GM21367 (cell line): ENCODE measurements around the gene ZNF862.

ENCODE experiments used
- ATAC-seq: cut with Tn5 transposase; IDR thresholded peaks from one replicate; pipeline ENCODE4 v1.9.1; 2021; ENCODE audit not compliant: unreplicated experiment

ZNF862 gene

GRCh38 chr7:149839933-149840332, 1.8 kb downstream of the ZNF862 start:
- ATAC-seq: no peak

GRCh38 chr7:149843566-149843965, 5.4 kb downstream of the ZNF862 start:
- ATAC-seq: no peak

DNA sequence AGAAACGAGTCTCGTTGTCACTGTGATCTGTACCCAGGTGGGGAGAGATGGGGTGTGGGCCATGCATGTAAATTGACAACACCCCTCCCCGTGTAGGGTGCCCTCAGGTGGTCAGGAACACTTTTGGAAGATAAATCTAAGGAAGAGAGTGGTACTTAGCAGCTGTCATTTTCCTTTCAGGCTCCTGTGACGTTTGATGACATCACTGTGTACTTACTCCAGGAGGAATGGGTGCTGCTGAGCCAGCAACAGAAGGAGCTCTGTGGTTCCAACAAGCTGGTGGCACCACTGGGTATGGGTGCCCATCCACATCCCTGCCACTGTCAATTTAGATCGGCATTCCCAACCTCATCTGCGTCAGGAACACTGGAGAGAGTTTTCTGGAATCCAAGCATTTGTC, 6.3 kb downstream of the ZNF862 start:
- ATAC-seq: no peak

- no peak for ATAC-seq
Observed at GRCh38 chr7:149845257-149845980, 7.2 kb downstream of the ZNF862 start.

DNA sequence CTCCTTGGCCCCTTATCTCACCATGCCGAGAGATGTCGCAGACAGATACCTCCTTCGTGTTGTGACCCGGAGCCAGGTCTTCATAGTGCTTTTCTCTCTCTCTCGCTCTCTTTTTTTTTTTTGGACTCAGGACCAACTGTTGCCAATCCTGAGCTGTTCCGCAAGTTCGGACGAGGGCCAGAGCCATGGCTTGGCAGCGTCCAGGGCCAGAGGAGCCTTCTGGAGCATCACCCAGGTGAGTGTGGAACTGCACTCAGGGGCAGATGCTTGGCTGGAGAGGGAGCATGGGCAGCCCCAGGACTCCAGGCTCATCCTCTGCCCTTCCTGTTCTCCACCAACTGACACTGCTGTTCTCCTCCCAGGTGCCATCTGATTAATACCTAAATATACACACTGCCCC, 7.8 kb downstream of the ZNF862 start:
- ATAC-seq: no peak

DNA sequence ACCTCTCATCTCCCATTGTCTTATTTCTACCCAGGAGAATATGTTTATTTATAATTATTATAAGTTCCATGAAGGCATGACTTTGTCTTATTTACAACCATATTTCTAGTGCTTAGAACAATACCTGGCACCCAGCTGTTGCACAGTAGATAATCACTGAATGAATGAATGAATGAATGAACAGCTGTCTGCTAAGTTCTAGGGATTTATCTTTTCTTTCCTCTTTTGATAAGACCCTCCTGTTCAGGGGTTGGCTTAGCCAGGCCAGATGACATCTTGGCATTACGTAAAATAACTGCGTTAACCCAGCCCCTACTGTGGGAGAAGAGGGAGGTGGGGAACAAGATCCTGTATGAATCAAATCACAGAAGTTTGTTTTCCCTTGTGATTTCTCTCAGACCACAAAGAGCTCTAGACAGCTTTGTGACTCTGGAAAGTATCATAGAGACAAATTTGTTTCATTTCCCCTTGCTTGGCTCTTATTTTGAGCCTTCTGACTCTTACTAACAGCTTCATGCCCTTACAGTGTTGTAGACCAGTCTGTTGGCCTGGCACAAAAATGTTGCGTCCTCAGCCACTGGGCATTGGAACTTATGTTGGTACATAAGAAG, 8.4 kb downstream of the ZNF862 start:
- peak; percentile 84 for ATAC-seq

DNA sequence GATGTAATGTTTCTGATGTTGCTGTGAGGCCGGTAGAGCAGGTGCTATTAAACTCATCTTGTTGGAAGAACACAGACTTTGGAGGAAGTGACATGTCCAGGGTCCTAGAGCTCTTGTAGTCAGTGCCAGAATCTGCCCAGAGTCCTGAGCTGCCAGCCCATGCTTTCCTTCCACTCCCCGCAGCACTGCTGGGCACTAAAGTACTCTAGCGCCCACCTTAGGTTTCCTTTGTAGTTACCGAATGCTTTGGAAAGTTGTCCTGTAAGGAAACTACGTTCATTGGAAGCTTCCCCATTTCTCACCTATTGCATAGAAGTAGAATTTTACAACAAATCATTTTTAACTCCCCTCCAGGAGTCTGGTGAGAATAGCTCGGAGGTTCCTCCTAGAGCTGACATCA, 11.0 kb downstream of the ZNF862 start:
- ATAC-seq: no peak

- ATAC-seq: no peak
Observed at GRCh38 chr7:149850007-149850594, 11.9 kb downstream of the ZNF862 start.

DNA sequence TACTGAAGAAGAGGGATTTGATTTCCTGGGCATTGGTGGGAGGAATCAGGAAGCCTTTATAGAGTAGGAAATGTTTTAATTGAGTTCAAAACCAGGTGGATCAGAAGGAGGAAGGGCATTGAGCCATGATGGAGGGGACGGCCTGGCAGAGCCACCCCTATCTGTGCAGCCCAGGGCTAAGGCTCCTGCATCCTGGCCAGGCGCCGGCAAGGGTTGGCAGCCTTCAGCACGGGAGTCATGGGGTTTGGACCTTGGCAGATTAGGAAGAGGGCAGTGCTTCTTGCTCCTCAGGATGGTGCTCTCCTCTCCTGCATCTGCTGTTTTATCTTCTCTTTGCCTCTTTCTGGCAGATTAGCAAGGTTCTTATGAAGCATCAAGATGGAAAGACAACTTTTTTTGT, 12.5 kb downstream of the ZNF862 start:
- no peak for ATAC-seq

DNA sequence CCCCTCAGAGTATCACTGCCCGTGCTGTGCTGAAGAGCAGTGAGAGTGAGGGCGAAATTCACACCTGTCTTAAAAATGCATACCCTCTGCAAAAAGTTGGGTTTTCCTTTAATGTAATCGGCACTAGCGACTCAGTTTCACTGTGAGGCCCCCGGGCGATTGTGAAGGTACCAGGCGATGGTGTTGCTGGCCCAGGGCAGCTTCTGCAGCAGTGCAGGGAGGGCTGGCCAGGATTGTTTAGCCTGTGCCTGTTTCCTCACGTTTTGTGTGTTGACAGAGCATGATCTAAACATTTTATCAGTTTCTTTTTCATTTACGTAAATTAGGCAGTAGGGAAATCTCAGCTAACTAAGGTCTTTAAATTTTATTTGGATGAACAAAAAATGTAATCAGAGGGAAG, 13.3 kb downstream of the ZNF862 start:
- ATAC-seq: no peak

- ATAC-seq: no peak
Observed at GRCh38 chr7:149853157-149853556, 15.0 kb downstream of the ZNF862 start.

DNA sequence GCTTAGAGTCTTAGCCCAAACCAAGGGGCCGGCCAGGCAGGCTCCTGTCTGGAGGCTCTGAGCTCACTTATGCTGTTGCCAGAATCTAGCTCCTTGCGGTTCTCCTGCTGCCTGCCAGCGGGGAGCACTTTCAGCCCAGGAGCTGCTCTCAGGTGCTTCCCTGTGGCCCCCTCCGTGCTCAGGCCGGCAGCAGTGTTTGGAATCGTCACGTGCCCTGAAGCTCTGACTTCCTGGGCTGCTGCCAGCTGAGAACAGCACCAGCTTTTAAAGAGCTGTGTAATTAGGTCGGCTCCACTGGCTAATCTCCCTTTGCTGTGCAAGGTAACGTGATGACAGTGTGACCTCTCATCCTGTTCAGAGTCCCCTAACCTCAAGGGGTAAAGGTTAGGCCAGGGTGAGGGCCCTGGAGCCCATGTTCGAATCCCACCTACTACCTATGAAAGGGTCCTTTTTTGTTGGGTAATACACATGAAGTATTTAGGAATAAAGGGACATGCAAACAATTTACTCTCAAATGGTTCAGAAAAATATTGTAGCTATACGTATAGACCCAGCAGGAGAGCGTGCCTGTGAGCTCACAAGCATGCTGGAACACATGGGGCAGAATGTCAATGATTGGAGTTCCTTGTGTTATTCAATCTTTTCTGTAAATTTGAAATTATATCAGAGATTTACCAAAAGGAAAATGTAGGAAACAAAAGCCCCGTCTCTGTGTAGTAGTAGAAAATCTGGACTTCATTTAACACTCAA, 16.6 kb downstream of the ZNF862 start:
- ATAC-seq: no peak

- no peak for ATAC-seq
Observed at GRCh38 chr7:149855361-149856305, 17.5 kb downstream of the ZNF862 start.

DNA sequence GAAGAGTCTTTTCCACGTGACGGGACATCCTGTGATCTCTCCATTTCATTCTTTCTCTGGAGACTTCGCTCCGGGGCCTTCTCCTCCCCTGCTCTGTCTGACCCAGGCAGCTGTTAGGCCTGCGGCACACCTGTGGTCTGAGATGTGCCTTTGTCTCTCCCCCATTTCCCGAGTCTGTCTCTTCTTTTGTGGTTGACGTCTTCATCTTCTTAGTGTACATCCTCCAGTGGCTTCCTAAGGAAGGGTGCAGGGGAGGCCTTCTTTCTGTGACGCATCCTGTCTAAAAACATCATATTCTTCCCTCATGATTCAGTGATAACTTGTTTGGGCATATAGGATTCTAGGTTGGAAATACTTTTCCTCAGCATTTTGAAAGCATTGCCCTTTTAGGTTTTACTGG, 18.4 kb downstream of the ZNF862 start:
- no peak for ATAC-seq

DNA sequence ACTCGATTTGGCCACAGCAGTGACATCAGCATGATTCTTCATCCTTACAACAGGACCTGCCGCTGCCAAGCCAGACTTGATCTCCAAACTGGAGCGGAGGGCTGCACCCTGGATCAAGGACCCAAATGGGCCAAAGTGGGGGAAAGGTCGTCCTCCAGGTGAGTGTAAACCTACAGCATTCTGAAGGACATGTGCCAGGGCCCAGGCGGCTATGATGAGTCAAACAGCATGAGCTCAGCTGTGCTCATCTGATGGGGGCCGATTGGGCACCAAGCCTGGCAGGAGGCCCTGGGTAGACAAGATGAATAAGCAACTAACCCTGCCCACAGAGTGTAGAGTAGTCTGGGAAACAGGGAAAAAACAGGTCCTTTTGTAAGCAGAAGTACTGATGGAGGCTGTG, 21.2 kb downstream of the ZNF862 start:
- no peak for ATAC-seq

DNA sequence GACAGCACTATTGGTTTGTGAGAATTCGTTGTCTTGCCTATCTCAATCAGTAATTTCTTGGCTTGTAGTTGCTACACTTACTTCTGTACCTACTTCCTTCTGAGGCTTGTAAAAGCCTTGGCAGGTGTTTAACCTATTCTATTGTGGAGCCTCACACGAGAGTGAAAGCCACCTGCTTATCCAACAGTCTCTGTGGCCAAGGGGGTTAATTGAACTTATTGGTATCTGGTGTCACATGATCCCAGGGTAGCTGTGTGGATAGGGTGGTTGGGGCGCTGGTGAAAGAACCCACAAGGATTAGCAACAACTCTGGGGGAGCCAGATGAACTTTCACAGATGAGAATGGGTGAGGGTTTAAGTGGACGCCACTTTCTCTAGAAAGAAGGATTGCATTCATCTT, 21.7 kb downstream of the ZNF862 start:
- no peak for ATAC-seq

DNA sequence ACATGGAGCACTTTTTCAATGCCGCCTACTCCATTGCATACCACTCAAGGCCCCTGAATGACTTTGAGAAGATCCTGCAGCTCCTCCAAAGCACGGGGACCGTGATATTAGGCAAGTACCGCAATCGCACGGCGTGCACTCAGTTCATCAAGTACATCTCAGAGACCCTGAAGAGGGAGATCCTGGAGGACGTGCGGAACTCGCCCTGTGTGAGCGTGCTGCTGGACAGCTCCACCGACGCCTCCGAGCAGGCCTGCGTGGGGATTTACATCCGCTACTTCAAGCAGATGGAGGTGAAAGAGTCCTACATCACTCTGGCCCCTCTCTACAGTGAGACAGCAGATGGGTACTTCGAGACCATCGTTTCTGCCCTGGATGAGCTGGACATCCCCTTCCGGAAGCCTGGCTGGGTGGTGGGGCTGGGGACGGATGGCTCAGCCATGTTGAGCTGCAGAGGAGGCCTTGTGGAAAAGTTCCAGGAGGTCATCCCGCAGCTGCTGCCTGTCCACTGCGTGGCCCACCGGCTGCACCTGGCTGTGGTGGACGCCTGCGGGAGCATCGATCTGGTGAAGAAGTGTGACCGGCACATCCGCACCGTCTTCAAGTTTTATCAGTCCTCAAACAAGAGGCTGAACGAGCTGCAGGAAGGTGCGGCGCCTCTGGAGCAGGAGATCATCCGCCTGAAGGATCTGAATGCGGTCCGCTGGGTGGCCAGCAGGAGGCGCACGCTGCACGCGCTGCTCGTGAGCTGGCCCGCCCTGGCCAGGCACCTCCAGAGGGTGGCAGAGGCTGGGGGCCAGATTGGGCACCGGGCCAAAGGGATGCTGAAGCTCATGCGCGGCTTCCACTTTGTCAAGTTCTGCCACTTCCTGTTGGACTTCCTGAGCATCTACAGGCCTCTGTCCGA, 22.9 kb downstream of the ZNF862 start:
- ATAC-seq: no peak

GRCh38 chr7:149861728-149862045, 23.5 kb downstream of the ZNF862 start:
- ATAC-seq: no peak

DNA sequence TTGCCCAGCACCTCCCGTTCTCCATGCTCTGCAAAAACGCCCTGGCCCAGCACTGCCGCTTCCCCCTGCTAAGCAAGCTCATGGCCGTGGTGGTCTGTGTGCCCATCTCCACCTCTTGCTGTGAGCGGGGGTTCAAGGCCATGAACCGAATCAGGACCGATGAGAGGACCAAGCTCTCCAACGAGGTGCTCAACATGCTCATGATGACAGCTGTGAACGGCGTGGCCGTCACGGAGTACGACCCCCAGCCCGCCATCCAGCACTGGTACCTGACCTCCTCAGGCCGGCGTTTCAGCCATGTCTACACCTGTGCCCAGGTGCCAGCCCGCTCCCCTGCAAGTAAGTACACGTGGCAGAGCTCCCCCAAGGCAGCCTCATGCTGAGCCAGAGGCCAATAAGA, 24.0 kb downstream of the ZNF862 start:
- ATAC-seq: no peak

DNA sequence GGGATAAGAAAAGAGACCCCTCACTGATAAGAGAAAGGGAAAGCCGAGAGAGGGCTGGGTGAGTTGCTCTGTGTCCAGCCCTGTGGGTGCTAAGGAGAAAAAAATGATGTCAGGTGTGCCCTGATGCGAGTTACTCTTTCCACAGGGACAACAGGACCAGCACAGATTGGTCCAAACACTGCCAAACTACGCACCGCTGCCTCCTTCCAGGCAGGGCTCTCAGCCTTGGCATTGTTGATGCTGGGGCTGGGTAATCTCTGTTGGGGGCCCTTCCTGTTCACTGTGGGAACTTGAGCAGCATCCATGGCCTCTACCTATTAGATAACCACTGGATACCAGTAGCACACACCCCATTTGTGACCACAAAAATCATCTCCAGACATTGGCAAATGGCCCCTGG, 25.3 kb downstream of the ZNF862 start:
- ATAC-seq: no peak
